HG03025 (cell line): ENCODE results near the gene TRERF1.

ENCODE experiments used
- ATAC-seq: cut with Tn5 transposase; IDR thresholded peaks from one replicate; pipeline ENCODE4 v1.9.1; 2021; ENCODE audit warnings: mild to moderate bottlenecking, moderate library complexity; ENCODE audit not compliant: unreplicated experiment, low FRiP score

The TRERF1 gene

GRCh38 chr6:42176981-42177380 lies 274.7 kb downstream of the TRERF1 start:
- ATAC-seq = no peak

- ATAC-seq = no peak
These were observed 275.9 kb downstream of the TRERF1 start for GRCh38 chr6:42175860-42176259.
